Spleen (tissue), 11 donors: Measurements from ENCODE around the gene KIZ. TPM values are rescaled to one million over a fixed set of nuclear protein-coding genes. Genes with fewer than 3 reads are reported as not detected.

ENCODE experiments used
- DNase-seq: peaks from one replicate; pipeline ENCODE4 v3.0.0-alpha.2; 2020
- H3K27ac ChIP-seq, 8 donors: fragments of 200-600 bp; sonication (generic) in 7 of 8; 1 replicate in 4 of 8; 2 replicates in 4 of 8; pipeline versions ENCODE4 v1.5.0 to v1.8.0; 2016 to 2021; ENCODE audit warnings: inconsistent platforms in 4 of 8, mild to moderate bottlenecking in 4 of 8, moderate library complexity in 1 of 8
- H3K27me3 ChIP-seq, 7 donors: fragments of 200-600 bp; sonication (generic) in 6 of 7; replicated peaks in 1 of 7; 1 replicate in 4 of 7; 2 replicates in 3 of 7; pipeline versions ENCODE4 v1.5.0 to v1.8.0; 2016 to 2021; ENCODE audit warnings: inconsistent platforms in 3 of 7, mild to moderate bottlenecking in 1 of 7
- H3K36me3 ChIP-seq, 6 donors: fragments of 200-600 bp; sonication (generic) in 5 of 6; 1 replicate in 4 of 6; 2 replicates in 2 of 6; pipeline versions ENCODE4 v1.5.0 to v1.8.0; 2016 to 2021; ENCODE audit warnings: inconsistent platforms in 2 of 6
- H3K4me1 ChIP-seq, 6 donors: fragments of 200-600 bp; sonication (generic) in 5 of 6; 1 replicate in 3 of 6; 2 replicates in 3 of 6; pipeline versions ENCODE4 v1.5.0 to v1.8.0; 2016 to 2021; ENCODE audit warnings: inconsistent platforms in 3 of 6
- H3K4me3 ChIP-seq, 8 donors: fragments of 200-600 bp; sonication (generic) in 7 of 8; 1 replicate in 4 of 8; 2 replicates in 4 of 8; pipeline versions ENCODE4 v1.5.0 to v1.8.0; 2016 to 2021; ENCODE audit warnings: inconsistent platforms in 4 of 8, mild to moderate bottlenecking in 4 of 8, moderate library complexity in 2 of 8
- H3K9me3 ChIP-seq, 8 donors: fragments of 200-600 bp; sonication (generic) in 7 of 8; 1 replicate in 4 of 8; 2 replicates in 4 of 8; pipeline versions ENCODE4 v1.5.0 to v1.8.0; 2016 to 2021; ENCODE audit warnings: inconsistent platforms in 4 of 8
- POLR2A ChIP-seq, 3 donors: fragments of 450-650 bp; IDR thresholded peaks; one replicate each; pipeline ENCODE4 v1.5.1; 2017; ENCODE audit warnings: antibody characterized with exemption in 3 of 3, mild to moderate bottlenecking in 1 of 3
- POLR2AphosphoS5 ChIP-seq, 3 donors: sonication (generic); formaldehyde crosslinking; IDR thresholded peaks; one replicate each; pipeline ENCODE4 v1.5.1; 2017; ENCODE audit warnings: antibody characterized with exemption in 3 of 3
- WGBS, 5 donors: extraction: QIAGEN DNeasy Blood & Tissue Kit in 3 of 5; methylation state at CpG; one replicate each; pipeline versions ENCODE4 v1.1.5 to v1.1.7; 2013 to 2018; 5-methylcytosine and 5-hydroxymethylcytosine counted together
- intact Hi-C: fragments of 100-400 bp; cut with DNase I; formaldehyde crosslinking; loops from one replicate; pipeline ENCODE4 v1.15.0; 2023; ENCODE audit warnings: low total_unique reads
- polyA plus RNA-seq, 3 donors: library from polyadenylated mRNA; stranded (reverse); fragments of 200-250 nt; gene quantifications; one replicate each; pipeline ENCODE4 v1.2.1, GENCODE V29; 2013
- total RNA-seq, 7 donors: library from RNA; depleted of rRNA in 3 of 7; stranded (reverse); fragments of >200 nt in 3 of 7; fragmentation: NEBNext Ultra II Directional in 4 of 7; extraction: Animal tissue kit (Norgen Biotek cat#: 25700) in 4 of 7; gene quantifications; one replicate each; pipeline versions ENCODE4 v1.1.0 to v1.2.1, GENCODE V29; 2016 to 2021
- TF ChIP-seq, protein P1 (sequence below), 11 experiments: fragments of 200-600 bp in 7 of 11; fragments of 450-650 bp in 4 of 11; sonication (generic) in 4 of 11; IDR thresholded peaks in 8 of 11; conservative IDR thresholded peaks in 3 of 11; 1 replicate in 7 of 11; 2 replicates in 4 of 11; pipeline versions ENCODE4 v1.4.0 to v1.8.0; 2016 to 2021; ENCODE audit warnings: antibody characterized with exemption in 11 of 11, inconsistent platforms in 4 of 11, mild to moderate bottlenecking in 1 of 11
- donor health status: healthy with polysubstance abuse.
- donor health status: DM: no; HTN: no; CAD: no; lungs with moderate emphysema.
- donor health status: DM: no; HTN: no; CAD: no.
- donor health status: Bipolar disorder and iron deficiency.
- donor health status: healthy.
- donor health status: DM: no; HTN: no; CAD: no.
- donor health status: DM: yes; HTN: yes; CAD: no.

KIZ gene
- total and polyA plus RNA-seq, 10 donors, result 9.5 to 57.9 (median 20.2) TPM

GRCh38 chr20:21145424-21145823 lies 19.5 kb downstream of the KIZ start:
- H3K36me3 ChIP-seq, result peaks cover 0 to 58% (median 5%) of the 10 kb centered on the region in 6 donors
- no peak overlapping the region for H3K27ac ChIP-seq
- H3K27me3 ChIP-seq, result no peaks in the 10 kb centered on the region
- H3K4me1 ChIP-seq, result no peaks in the 10 kb centered on the region
- no peak for DNase-seq
- WGBS, 5 donors, result 84 to 91% (median 89%) methylated on average over 3 of the region's 3 CpGs
- intact Hi-C loops, result no loop called here
- H3K9me3 ChIP-seq, result no peaks in the 10 kb centered on the region
- no peak overlapping the region for H3K4me3 ChIP-seq
- TF ChIP-seq POLR2A (IDR thresholded peaks at IDR 0.05) (no peak), POLR2AphosphoS5 (IDR thresholded peaks at IDR 0.05) (no peak)
- TF ChIP-seq, protein P1, sequence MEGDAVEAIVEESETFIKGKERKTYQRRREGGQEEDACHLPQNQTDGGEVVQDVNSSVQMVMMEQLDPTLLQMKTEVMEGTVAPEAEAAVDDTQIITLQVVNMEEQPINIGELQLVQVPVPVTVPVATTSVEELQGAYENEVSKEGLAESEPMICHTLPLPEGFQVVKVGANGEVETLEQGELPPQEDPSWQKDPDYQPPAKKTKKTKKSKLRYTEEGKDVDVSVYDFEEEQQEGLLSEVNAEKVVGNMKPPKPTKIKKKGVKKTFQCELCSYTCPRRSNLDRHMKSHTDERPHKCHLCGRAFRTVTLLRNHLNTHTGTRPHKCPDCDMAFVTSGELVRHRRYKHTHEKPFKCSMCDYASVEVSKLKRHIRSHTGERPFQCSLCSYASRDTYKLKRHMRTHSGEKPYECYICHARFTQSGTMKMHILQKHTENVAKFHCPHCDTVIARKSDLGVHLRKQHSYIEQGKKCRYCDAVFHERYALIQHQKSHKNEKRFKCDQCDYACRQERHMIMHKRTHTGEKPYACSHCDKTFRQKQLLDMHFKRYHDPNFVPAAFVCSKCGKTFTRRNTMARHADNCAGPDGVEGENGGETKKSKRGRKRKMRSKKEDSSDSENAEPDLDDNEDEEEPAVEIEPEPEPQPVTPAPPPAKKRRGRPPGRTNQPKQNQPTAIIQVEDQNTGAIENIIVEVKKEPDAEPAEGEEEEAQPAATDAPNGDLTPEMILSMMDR (IDR thresholded peaks at IDR 0.05 in 8 of 11, conservative IDR thresholded peaks at IDR 0.05 in 3 of 11), result no peak

DNA sequence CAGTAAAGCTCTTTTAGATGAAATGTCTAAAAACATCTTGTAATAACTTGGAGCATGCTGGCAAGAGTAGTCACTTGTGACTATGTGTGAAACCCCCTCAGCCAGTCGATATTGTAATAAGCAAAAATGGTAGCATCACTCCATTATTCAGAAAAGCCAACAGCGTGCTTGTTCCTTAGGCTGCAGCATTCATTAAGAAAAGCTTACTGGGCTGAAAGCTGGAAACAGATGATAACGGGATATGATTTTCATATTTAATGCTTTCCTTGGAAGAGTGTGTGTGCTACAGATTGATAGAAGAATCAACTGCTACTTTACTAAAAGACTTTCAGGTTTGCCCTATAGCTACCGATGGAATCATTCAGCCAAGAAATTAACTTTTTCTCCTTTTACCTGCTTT lies 20.3 kb downstream of the KIZ start:
- H3K9me3 ChIP-seq, result no peaks in the 10 kb centered on the region
- 89 to 96% (median 90%) methylated on average over 4 of the region's 4 CpGs for WGBS, 5 donors
- H3K36me3 ChIP-seq, result peaks cover 0 to 57% (median 5%) of the 10 kb centered on the region in 6 donors
- intact Hi-C loops, result no loop called here
- H3K4me3 ChIP-seq, result no peak overlapping the region
- no peak for TF ChIP-seq POLR2A (IDR thresholded peaks at IDR 0.05)
- H3K27ac ChIP-seq, result no peak overlapping the region
- no peaks in the 10 kb centered on the region for H3K4me1 ChIP-seq
- no peak for DNase-seq
- H3K27me3 ChIP-seq, result no peaks in the 10 kb centered on the region

GRCh38 chr20:21147593-21147992 lies 21.7 kb downstream of the KIZ start:
- Histone ChIP-seq H3K27me3 (no peaks in the 10 kb centered on the region), H3K4me1 (no peaks in the 10 kb centered on the region), H3K9me3 (no peaks in the 10 kb centered on the region), H3K27ac (no peak overlapping the region), H3K36me3 (peaks cover 0 to 50% (median 5%) of the 10 kb centered on the region in 6 donors), H3K4me3 (no peak overlapping the region)
- no peak for TF ChIP-seq POLR2A (IDR thresholded peaks at IDR 0.05)
- TF ChIP-seq POLR2AphosphoS5 (IDR thresholded peaks at IDR 0.05), result no peak
- intact Hi-C loops, result no loop called here
- 38 to 75% (median 57%) methylated on average over 1 of the region's 1 CpG for WGBS, 5 donors
- no peak for DNase-seq

GRCh38 chr20:21149344-21149743 lies 23.5 kb downstream of the KIZ start:
- no peaks in the 10 kb centered on the region for H3K4me1 ChIP-seq
- TF ChIP-seq, protein P1 (IDR thresholded peaks at IDR 0.05 in 8 of 11, conservative IDR thresholded peaks at IDR 0.05 in 3 of 11), result no peak
- no peak for TF ChIP-seq POLR2AphosphoS5 (IDR thresholded peaks at IDR 0.05)
- no peak for TF ChIP-seq POLR2A (IDR thresholded peaks at IDR 0.05)
- H3K9me3 ChIP-seq, result no peaks in the 10 kb centered on the region
- intact Hi-C loops, result no loop called here
- H3K27ac ChIP-seq, result no peak overlapping the region
- no peak for DNase-seq
- no peak overlapping the region for H3K4me3 ChIP-seq
- 88 to 96% (median 91%) methylated on average over 9 of the region's 9 CpGs for WGBS, 5 donors
- H3K36me3 ChIP-seq, result peaks cover 0 to 47% (median 5%) of the 10 kb centered on the region in 6 donors
- H3K27me3 ChIP-seq, result no peaks in the 10 kb centered on the region

DNA sequence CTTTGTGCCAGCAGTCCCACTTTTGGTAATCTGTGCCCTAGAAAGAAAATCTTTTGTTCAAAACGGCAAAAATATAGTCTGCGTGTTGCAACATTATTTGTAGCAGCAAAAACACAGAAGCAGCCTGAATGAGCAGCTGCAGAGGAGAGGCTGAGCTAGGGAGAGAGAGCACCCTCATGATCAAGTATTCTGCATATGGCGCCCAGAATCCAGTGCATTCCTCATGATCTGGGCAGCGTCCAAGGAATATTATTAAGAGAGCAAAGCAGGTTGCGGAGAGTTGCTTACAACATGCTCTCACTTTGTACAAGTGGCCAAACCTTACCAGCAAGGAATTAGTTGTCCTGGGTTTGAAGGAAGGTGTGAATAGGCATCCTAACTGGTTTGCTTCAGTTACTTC lies 25.9 kb downstream of the KIZ start:
- no peak for DNase-seq
- intact Hi-C loops, result no loop called here
- no peak overlapping the region for H3K4me3 ChIP-seq

More for the DNA sequence above, 25.9 kb downstream of the KIZ start:
- Histone ChIP-seq H3K9me3 (peaks cover 0 to 6% (median 0%) of the 10 kb centered on the region in 8 donors), H3K36me3 (peaks cover 0 to 50% (median 5%) of the 10 kb centered on the region in 6 donors), H3K4me1 (no peaks in the 10 kb centered on the region), H3K27ac (no peak overlapping the region), H3K27me3 (no peaks in the 10 kb centered on the region)
- 91 to 97% (median 94%) methylated on average over 5 of the region's 5 CpGs for WGBS, 5 donors
- no peak for TF ChIP-seq POLR2A (IDR thresholded peaks at IDR 0.05)
- TF ChIP-seq POLR2AphosphoS5 (IDR thresholded peaks at IDR 0.05), result no peak
- TF ChIP-seq, protein P1 (IDR thresholded peaks at IDR 0.05 in 8 of 11, conservative IDR thresholded peaks at IDR 0.05 in 3 of 11), result no peak
